ELF-1 (cell line): ENCODE data around the gene NELL1.

Experiments
- DNase-seq: peaks from one replicate; pipeline ENCODE4 v3.0.0-alpha.2; 2016; ENCODE audit warnings: low read depth, low spot score

NELL1 gene

GRCh38 chr11:21560466-21560975, 891.1 kb downstream of the NELL1 start:
- no peak for DNase-seq

DNA sequence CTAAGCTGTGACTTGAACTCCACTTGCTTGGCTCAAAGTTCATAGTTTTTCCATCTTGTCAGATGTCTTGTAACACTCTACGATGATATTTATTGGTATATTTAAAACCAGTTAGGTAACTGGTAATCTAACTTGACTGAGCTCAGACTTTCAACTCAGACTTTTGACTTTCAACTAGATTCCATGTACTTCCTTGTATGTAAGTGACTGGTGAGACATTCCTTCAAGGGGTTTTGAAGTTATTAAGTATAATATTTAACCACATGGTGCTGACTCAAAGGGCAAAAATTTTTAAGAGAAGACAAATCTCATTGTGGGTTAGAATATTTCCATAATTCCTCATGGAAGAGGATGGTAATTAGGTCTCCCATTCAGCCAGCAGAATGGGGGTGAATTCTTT, 892.2 kb downstream of the NELL1 start:
- DNase-seq, result no peak

GRCh38 chr11:21564095-21564494, 894.7 kb downstream of the NELL1 start:
- DNase-seq, result no peak

GRCh38 chr11:21564833-21565682, 895.7 kb downstream of the NELL1 start:
- no peak for DNase-seq

DNA sequence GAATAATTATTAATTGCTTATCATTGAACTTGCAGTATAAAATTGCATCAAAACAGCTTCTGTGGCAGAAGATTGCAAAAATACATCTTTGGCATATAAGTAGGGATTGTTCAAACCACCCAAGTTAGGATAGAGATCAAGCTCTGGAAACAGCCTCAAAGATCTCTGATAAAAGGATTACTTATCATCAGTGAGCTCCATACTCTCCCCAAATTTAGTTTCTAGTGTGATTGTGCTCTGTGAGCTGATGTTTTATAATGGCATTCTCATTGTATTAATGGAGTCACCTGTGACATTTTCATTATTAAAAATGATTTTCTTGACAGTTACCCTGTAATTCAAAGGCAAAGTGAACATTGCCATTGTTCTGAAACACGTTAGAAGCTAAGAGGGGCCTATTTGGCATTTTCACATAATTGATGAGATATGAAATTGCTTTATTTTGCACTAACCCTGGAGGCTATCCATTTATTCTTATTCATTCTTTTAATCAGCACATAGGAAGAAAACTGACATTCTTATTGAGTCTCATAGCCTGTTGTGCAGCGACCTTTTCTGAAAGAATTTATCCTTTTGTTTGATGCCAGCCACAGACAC, 897.2 kb downstream of the NELL1 start:
- DNase-seq, result no peak

DNA sequence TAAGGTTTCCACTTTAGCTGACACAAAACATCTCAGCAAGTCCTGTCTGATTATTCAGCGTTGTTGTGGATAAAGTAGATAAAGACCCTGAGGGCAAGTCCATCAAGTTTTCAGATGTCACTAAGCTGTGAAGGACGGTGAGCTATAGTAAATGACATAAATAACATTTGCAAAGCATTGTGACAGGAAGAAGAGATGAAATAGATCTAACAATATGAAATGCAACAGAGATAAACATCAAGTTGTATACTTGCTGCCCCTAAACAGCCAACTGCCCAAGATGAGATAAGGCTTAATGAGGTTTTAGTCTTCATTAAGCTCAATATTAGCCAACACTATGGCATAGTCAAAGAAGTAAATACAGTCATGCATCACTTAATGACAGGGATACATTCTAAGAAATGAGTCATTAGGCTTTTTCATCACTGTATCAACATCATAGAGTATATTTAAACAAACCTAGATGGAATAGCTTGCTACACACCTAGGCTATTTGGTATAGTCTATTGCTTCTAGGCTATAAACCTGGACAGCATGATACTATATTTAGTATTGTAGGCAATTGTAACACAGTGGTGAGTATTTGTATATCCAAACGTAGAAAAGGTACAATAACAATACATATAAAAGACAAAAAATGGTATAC, 898.4 kb downstream of the NELL1 start:
- DNase-seq, result no peak

GRCh38 chr11:21572210-21572609, 902.8 kb downstream of the NELL1 start:
- no peak for DNase-seq

DNA sequence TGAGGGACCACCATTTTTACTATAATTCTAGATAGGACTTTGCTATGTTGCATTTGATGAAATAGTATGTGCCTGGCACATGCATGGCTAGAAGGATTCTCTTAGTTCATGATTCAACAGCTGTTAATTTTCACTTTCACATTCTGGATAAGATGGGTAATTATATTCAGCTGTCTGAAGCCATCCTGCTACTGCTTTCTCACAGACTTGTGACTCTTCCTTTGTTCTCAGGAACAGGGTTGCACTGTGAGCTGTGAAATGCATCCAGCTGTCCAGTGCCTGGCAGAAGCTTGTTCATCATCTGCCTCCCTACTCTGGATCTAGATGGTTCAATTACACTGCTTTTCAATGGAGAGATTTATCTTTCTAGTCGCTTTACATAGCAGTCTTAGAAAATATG, 913.4 kb downstream of the NELL1 start:
- no peak for DNase-seq

GRCh38 chr11:21588754-21589153, 919.4 kb downstream of the NELL1 start:
- no peak for DNase-seq

DNA sequence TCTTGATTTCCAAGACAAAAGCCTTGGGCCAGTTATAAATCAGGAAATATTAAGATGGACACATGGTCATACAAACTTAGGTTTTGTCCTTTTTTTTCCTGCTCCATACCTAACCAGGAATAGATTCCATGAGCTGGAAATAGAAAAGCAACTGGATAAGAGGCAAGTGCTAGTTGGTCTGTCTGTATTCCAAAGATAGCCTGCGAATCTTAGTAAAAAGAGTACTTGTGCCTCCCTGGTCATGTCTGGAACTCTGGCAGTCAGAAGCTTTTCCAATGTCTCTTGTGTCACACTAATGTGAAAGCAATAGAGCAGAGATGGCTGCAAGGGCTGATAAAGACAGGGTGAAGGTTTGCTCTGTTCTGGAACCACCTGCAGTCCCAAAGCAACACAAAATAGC, 933.3 kb downstream of the NELL1 start:
- DNase-seq, result no peak

DNA sequence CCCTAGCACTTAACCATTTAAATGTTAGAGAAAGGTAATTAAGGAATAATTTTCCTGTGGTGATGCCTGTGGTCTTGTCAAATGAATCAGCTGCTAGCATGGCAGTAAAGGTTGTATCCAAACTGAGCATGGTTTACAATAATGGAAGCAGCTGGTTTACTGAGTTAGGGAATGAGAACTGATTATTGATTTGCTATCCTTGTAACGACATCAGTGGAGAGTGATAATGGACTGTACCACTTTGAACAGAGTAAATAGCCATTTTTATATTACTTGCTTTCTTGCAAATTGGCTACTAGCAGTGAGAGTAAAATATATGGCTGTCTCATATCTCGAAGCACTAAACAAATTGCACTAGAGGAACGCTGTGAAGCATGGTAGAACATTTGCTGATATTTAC, 934.5 kb downstream of the NELL1 start:
- no peak for DNase-seq

GRCh38 chr11:21604564-21604963, 935.2 kb downstream of the NELL1 start:
- no peak for DNase-seq

DNA sequence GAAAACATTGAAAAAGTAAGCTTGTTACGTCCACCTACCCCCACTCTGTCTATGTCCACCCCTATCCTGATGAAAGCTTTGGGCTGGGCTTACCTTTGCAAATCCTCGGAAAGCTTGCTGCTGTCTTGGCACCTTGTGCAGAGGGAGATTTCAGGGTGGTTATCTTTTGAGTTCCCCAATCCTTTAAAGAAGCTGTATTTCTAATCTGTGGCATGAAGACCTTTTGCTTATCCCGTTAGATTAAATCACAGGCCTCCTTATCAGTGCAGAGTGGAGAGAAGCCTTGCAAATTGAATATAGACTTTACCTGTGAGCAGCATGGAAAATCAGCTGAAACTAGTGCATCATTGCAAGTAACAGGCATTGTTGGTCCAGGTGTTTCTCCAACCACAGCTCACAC, 942.9 kb downstream of the NELL1 start:
- no peak for DNase-seq

DNA sequence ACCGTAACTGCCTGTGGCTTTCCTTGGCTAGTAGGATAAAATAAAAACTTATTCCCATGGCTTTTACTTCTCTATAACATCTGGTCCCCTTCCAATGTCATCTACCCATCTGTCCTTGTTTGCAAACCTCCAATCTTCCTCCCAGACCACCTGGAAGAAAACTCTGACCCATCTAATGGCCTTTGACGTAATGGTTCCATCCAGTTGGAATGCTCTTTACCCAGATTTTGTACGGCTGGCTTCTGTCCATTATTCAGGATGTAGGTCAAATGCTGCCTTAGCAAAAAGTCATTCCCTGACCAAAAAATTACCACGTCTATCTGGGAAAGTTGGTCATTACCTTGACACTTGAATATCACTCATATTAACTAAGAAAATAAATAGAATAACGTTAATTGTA, 945.6 kb downstream of the NELL1 start:
- no peak for DNase-seq

GRCh38 chr11:21615955-21616371, 946.6 kb downstream of the NELL1 start:
- DNase-seq, result no peak

- DNase-seq, result no peak
These were observed 953.2 kb downstream of the NELL1 start for GRCh38 chr11:21622566-21622965.

DNA sequence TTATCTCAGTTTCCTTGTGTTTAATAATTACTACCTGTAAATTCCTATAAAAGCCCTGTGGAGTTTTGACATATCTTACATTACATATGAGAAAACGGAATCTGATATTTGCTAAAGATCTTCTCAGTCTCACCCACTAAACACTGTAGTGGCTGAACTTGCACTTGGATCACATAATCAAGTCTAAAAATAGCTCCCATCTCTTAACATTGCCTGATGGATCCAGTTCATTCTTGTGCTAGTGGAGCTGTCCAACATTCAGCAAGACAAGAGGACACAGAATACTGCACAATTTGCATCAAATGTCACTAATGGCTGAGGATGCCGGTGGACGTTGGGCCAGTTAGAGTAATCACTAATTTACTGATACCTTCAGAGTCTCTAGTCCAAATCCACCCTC, 953.6 kb downstream of the NELL1 start:
- DNase-seq, result no peak
